GM18498 (cell line): ENCODE data around the gene BTBD19.
A peak's percentile ranks its signal among the peaks of the same experiment; 100 is the strongest.
"Not testable (repeated sequence)": the region's sequence is repeated elsewhere in the genome, so short reads cannot be mapped to it uniquely, and the experiment has no call there.

Source experiments
- ATAC-seq: cut with Tn5 transposase; IDR thresholded peaks from one replicate; pipeline ENCODE4 v1.9.1; 2021; ENCODE audit warnings: mild to moderate bottlenecking, moderate library complexity; ENCODE audit not compliant: unreplicated experiment

BTBD19 gene

GRCh38 chr1:44787506-44787905, 20.8 kb upstream of the BTBD19 start:
- ATAC-seq = no peak

GRCh38 chr1:44788120-44788860, 20.0 kb upstream of the BTBD19 start, which contains the start of gene BEST4:
Gene BEST4 (minus strand): TSS chr1:44788170. CDS start chr1:44787705, 465 bp downstream.
- ATAC-seq = no peak

DNA sequence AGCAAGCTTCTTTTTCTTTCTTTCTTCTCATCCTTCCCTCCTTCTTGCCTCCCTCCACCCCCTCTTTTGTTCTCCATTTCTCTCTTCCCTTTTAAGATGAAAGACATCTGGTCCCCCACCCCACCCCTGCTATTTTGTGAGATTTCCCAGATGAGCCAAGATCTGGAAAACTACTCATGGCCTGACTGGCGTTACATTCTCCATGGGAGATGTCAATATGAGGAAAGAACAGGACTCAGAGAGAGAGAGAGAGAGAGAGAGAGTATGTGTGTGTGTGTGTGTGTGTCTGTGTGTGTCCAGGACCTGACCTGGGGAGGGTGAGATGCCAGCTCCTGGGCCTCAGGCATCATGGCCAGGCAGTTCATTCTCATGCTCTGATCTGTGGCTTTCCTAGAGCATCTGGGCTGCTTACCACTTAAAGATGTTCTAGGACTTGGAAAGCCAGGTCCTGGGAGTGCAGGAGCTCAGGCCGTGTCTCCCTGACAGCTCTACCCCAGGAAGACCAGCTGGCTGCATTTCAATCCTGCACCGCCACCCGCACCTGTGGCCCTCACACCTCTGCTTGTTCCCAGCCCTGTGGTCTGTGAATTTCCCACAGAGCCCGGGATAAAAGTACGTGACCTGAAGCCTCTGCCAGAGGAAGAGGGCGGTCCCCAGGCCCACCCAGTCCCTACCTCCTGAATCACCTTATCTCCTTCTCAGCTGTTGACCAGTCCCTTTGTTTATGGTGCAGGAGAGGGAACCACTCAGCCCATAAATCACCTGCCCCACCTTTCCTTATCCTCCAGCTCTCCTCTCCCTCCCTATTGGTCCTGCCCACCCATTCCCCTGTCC, 17.1 kb upstream of the BTBD19 start:
- ATAC-seq = no peak

DNA sequence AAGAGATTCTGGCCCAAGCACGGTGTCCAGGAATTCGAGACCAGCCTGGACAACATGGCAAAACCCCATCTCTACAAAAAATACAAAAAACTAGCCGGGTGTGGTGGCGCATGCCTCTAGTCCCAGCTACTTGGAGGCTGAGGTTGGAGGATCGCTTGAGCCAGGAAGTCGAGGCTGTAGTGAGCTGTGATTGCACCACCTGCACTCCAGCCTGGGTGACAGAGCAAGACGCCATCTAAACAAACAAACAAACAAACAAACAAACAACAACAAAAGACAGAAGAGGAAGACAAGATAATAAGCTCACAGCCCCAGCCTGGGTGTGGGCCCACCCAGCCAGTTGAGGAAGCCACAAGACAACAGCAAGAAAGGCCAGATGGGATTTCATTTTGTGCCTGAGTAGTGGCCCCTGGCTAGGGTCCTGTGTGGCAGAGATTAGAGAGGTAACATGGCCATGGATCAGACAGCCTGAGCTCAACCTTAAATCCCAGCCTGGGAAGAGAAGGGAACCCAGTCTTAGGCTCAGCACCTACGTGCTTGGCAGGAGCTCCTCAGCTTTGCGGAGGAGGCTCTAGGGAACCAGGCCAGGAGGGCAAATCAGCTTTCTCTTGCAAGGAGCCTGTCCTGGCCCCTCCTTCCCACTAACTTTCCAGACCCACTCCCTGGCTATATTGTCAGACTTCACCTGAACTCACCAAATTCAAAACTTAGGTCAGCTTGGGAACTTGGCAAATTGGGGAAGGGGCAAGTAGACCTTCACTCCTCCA, 15.4 kb upstream of the BTBD19 start:
- ATAC-seq = no peak

DNA sequence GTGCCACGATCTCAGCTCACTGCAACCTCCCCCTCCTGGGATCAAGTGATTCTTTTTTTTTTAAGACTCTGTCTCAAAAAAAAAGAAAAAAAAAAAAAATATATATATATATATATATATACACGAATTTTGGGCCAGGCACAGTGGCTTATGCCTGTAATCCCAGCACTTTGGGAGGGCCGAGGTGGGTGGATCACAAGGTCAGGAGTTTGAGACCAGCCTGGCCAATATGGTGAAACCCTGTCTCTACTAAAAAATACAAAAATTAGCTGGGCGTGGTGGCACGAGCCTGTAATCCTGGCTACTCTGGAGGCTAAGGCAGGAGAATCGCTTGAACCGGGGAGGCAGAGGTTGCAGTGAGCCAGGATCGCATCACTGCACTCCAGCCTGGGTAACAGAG, 10.4 kb upstream of the BTBD19 start:
- not testable (repeated sequence) for ATAC-seq

DNA sequence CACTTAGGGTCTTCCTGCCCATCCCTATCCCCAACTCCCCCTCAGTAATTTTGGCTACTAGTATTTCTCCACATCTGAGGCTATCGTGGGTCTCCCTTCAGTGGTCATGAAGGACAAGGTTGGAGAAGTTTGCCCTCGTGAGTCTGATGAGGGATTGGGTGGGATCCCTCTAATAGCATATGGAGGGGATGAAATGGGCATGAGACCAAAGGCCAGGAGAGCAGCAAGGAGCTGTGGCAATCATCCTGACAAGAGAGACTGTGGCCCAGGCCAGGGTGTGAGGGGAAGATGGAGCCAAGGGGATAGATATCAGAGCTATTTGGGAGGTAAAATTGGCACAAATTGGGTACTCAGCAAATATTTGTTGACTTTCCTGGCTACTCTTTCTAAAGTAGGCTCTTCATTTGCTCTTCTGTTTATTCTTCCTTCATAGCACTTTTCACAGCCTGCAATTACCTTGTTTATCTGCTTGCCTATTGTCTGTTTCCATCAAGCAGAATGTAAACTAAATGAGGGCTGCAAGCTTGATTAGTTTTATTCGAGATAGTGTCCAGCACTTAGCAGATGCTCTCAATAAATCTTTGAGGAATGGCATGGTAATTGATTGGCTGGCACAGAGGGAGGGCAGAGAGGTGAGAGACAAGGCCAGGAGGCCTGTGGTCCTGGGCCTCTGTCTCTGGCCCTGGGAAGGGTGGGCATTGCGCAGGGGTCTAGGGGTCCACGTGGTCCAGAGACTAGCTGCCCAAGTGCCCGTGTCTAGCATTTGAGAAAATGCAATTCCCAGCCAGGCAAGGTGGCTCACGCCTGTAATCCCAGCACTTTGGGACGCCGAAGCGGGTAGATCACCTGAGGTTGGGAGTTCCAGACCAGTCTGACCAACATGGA, 9.6 kb upstream of the BTBD19 start:
- no peak for ATAC-seq

DNA sequence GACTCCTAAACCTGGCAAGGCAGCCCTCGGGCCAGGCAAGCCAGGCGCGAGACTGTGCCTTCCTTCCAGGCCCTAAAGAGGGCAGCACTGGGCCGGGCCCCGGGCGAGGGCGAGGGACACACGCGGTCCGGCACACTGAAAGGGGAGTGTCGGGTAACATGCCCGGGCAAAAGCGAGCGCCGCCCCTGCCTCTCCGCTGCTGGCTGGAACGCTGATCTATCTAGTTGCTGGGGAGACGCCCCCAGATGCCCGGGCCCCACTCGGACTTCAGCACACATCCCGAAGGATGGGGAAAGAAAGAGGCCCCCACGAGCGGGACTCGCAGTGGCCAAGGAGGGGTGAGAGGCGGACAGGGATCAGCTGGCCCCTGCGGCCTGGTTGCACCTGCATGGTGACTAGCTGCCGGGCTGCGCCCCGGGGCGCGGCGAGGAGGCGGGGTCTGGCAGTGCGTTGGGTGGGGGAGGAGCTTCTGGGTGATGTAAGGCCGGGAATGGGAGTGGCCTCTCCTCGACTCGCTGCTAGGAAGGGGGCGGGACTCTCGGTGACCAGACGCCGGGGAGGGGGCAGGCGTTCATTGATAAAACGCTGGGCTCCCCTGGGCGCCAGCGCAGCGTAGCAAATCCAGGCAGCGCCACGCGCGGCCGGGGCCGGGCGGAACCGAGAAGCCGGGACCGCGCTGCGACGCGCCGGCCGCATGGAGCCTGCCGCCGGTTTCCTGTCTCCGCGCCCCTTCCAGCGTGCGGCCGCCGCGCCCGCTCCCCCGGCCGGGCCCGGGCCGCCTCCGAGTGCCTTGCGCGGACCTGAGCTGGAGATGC, 8.3 kb upstream of the BTBD19 start, which contains the start of gene PLK3:
PLK3 (plus strand) TSS at position 608 of the 815 bp plus-strand sequence; CDS start at position 695, 87 bp downstream.
- ATAC-seq = peak; percentile 85

GRCh38 chr1:44801491-44802305, 6.6 kb upstream of the BTBD19 start:
- ATAC-seq = no peak

- ATAC-seq = no peak
Observed at GRCh38 chr1:44802306-44803061, 5.8 kb upstream of the BTBD19 start.

- no peak for ATAC-seq
Observed at GRCh38 chr1:44803062-44803311, 5.3 kb upstream of the BTBD19 start.

- no peak for ATAC-seq
Observed at GRCh38 chr1:44803312-44804095, 4.8 kb upstream of the BTBD19 start.

DNA sequence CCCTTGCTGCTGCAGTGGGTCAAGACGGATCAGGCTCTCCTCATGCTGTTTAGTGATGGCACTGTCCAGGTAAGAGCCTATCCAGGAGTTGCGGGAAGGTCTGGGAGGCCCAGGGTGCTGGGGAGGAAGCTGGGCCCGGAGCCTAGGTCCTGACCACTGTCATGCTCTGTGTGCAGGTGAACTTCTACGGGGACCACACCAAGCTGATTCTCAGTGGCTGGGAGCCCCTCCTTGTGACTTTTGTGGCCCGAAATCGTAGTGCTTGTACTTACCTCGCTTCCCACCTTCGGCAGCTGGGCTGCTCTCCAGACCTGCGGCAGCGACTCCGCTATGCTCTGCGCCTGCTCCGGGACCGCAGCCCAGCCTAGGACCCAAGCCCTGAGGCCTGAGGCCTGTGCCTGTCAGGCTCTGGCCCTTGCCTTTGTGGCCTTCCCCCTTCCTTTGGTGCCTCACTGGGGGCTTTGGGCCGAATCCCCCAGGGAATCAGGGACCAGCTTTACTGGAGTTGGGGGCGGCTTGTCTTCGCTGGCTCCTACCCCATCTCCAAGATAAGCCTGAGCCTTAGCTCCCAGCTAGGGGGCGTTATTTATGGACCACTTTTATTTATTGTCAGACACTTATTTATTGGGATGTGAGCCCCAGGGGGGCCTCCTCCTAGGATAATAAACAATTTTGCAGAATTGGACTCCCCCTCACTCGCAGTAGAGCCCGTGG, 2.9 kb upstream of the BTBD19 start:
- no peak for ATAC-seq

DNA sequence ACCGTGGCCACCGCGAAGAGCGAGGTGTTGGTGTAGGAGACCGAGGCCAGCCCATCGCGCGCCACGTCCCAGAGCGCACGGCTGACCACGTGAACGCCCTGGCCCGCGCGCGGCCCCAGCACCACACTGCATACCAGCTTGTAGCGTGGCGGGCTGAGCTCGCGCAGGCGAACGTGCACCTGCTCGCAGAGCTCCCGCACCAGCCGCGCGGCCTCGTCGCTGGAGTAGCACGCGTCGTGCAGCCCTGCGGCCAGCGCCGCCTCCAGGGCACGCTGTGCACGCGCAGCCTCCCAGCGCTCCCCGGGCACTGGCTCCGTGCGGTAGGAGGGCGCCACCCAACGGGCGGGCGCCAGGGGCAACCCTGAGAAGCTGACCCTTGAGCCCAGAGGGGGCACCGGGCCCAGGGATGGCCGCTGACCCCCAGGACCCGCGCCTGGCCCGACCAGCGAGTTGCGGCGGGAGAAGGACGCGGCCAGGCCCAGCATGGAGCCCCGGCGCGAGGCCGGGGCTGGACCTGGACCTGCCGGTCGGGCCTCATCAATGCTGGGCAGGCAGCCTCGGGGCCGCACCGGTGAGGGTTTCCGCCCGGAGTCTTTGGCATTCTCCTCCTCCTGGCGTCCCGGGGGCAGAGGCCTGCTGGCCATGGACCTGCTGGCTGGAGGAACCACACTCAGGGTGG, 2.2 kb upstream of the BTBD19 start:
- ATAC-seq = no peak

- no peak for ATAC-seq
Observed at GRCh38 chr1:44806704-44807363, 1.5 kb upstream of the BTBD19 start, which contains the start of gene DYNLT4. Gene DYNLT4 (minus strand): TSS chr1:44807351. CDS start chr1:44806668, 683 bp downstream.

DNA sequence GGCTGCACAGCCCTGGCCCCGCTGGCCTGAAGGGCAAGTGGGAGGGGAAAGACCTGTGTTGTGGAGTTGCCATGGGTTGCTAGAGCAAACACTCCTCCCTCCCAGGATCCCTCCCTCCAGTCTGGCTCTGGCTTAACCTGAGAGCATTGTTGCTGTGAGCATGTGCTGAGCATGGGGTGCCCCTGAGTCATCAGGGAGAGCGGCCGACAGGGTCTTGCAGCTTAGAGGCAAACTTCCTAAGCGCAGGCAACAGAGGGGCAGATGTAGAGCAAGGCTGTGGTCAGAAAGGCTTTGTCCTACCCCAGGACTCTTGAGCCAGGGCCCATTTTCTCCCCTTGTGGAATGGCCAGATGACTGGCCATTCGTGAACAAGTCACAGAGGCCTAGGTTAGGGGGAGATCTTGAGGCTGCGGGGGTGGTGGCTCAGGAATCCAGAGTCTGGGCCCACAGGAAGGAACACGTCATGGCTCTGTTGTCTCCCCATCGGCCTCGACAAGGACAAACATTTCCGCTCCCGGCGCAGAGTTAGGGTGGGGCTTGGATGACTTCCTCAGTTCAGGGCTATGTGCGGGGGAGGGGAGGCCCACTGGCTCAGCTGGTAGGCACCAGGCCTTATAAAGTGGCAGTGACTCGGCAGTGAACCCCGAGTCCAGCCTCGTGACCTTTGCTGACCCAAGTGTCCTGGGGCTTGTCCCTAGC, 810 bp upstream of the BTBD19 start:
- no peak for ATAC-seq
